GM23338 (cell line): ENCODE results near the gene G6PC2. TPM values are rescaled to one million over a fixed set of nuclear protein-coding genes. Genes with fewer than 3 reads are reported as not detected.

Source experiments
- ATAC-seq: fragments of 200-7000 bp; cut with Tn5 transposase; 3 replicates; pipeline ENCODE4 v1.9.1; 2020
- DNase-seq: peaks from one replicate; pipeline ENCODE4 v3.0.0-alpha.2; 2015; ENCODE audit warnings: low spot score
- H2AFZ ChIP-seq: fragments of 200-600 bp; sonication (generic); 2 replicates; pipeline ENCODE4 v1.8.0; 2016; ENCODE audit warnings: antibody characterized with exemption, mild to moderate bottlenecking, moderate library complexity
- H3F3A ChIP-seq: fragments of 200-600 bp; sonication (generic); replicated peaks from 2 replicates; pipeline ENCODE4 v1.8.0; 2017; ENCODE audit warnings: antibody characterized with exemption, mixed run types, low read depth
- H3K27ac ChIP-seq: fragments of 200-600 bp; sonication (generic); 2 replicates; pipeline ENCODE4 v1.6.1; 2016; ENCODE audit warnings: low read depth
- H3K27me3 ChIP-seq: fragments of 200-600 bp; sonication (generic); 2 replicates; pipeline ENCODE4 v1.8.0; 2016; ENCODE audit warnings: mild to moderate bottlenecking, mixed run types, moderate library complexity; ENCODE audit not compliant: insufficient read depth
- H3K36me3 ChIP-seq: fragments of 200-600 bp; sonication (generic); 2 replicates; pipeline ENCODE4 v1.8.0; 2016; ENCODE audit warnings: mild to moderate bottlenecking; ENCODE audit not compliant: insufficient read depth
- H3K4me1 ChIP-seq: fragments of 200-600 bp; sonication (generic); 2 replicates; pipeline ENCODE4 v1.8.0; 2016; ENCODE audit warnings: mild to moderate bottlenecking, moderate library complexity; ENCODE audit not compliant: insufficient read depth
- H3K4me2 ChIP-seq: fragments of 200-600 bp; sonication (generic); 2 replicates; pipeline ENCODE4 v1.7.1; 2017; ENCODE audit warnings: mixed run types
- H3K4me3 ChIP-seq: fragments of 200-600 bp; sonication (generic); 2 replicates; pipeline ENCODE4 v1.6.1; 2016; ENCODE audit warnings: mixed run types
- H3K79me2 ChIP-seq: fragments of 200-600 bp; sonication (generic); replicated peaks from 2 replicates; pipeline ENCODE4 v1.8.0; 2017; ENCODE audit warnings: mild to moderate bottlenecking; ENCODE audit not compliant: insufficient read depth
- H3K9me2 ChIP-seq: fragments of 200-600 bp; sonication (generic); 2 replicates; pipeline ENCODE4 v1.8.0; 2017; ENCODE audit not compliant: insufficient read depth
- H4K20me1 ChIP-seq: fragments of 200-600 bp; sonication (generic); replicated peaks from 2 replicates; pipeline ENCODE4 v1.8.0; 2017; ENCODE audit warnings: mild to moderate bottlenecking; ENCODE audit not compliant: insufficient read depth
- H3K27ac Mint-ChIP-seq: 2 replicates; pipeline ENCODE4 v1.8.0; 2020; ENCODE audit warnings: inconsistent platforms, mild to moderate bottlenecking, moderate library complexity, mixed read lengths
- H3K27me3 Mint-ChIP-seq: 3 replicates; pipeline ENCODE4 v1.8.0; 2022; ENCODE audit warnings: low read depth, mild to moderate bottlenecking, moderate library complexity, mixed read lengths, inconsistent platforms; ENCODE audit not compliant: insufficient read depth, poor library complexity
- H3K36me3 Mint-ChIP-seq: 3 replicates; pipeline ENCODE4 v1.8.0; 2021; ENCODE audit warnings: low read depth, mild to moderate bottlenecking, inconsistent platforms, moderate library complexity, mixed read lengths
- H3K4me1 Mint-ChIP-seq: 3 replicates; pipeline ENCODE4 v1.8.0; 2020; ENCODE audit warnings: mild to moderate bottlenecking, inconsistent platforms, mixed read lengths
- H3K4me3 Mint-ChIP-seq: 3 replicates; pipeline ENCODE4 v1.8.0; 2021; ENCODE audit warnings: moderate library complexity, mild to moderate bottlenecking, inconsistent platforms, mixed read lengths
- H3K9me3 Mint-ChIP-seq: 3 replicates; pipeline ENCODE4 v1.8.0; 2020; ENCODE audit warnings: moderate library complexity, mild to moderate bottlenecking, inconsistent platforms, mixed read lengths
- CREB1 ChIP-seq: fragments of 250-450 bp; sonication (Bioruptor Pico); IDR thresholded peaks from 2 replicates; pipeline ENCODE4 v1.5.0; 2020; ENCODE audit warnings: low read depth, mild to moderate bottlenecking, moderate library complexity
- ETS1 ChIP-seq: IDR thresholded peaks from 2 replicates; pipeline ENCODE4 v1.6.1; 2016; ENCODE audit warnings: antibody characterized with exemption
- EZH2 ChIP-seq: fragments of 200-600 bp; sonication (generic); IDR thresholded peaks from one replicate; pipeline ENCODE4 v1.8.0; 2017; ENCODE audit warnings: antibody characterized with exemption, mild to moderate bottlenecking, low read depth; ENCODE audit not compliant: unreplicated experiment
- EZH2phosphoT487 ChIP-seq: fragments of 200-600 bp; sonication (generic); IDR thresholded peaks from one replicate; pipeline ENCODE4 v1.8.1; 2018; ENCODE audit warnings: antibody characterized with exemption; ENCODE audit not compliant: unreplicated experiment
- JUNB ChIP-seq: IDR thresholded peaks from one replicate; pipeline ENCODE4 v1.6.1; 2016; ENCODE audit warnings: antibody characterized with exemption; ENCODE audit not compliant: unreplicated experiment
- NANOG ChIP-seq: IDR thresholded peaks from 2 replicates; pipeline ENCODE4 v1.6.1; 2016; ENCODE audit warnings: antibody characterized with exemption, borderline replicate concordance
- REST ChIP-seq: IDR thresholded peaks from one replicate; pipeline ENCODE4 v1.6.1; 2018; ENCODE audit warnings: antibody characterized with exemption; ENCODE audit not compliant: unreplicated experiment
- STAT1 ChIP-seq: IDR thresholded peaks from one replicate; pipeline ENCODE4 v1.6.1; 2016; ENCODE audit warnings: antibody characterized with exemption; ENCODE audit not compliant: unreplicated experiment
- ZNF114 ChIP-seq: fragments of 250-450 bp; sonication (Bioruptor Pico); IDR thresholded peaks from 2 replicates; pipeline ENCODE4 v1.5.0; 2020; ENCODE audit warnings: mild to moderate bottlenecking, moderate library complexity
- ZNF331 ChIP-seq: fragments of 250-450 bp; sonication (Bioruptor Pico); IDR thresholded peaks from 2 replicates; pipeline ENCODE4 v1.5.0; 2020; ENCODE audit warnings: low read depth, mild to moderate bottlenecking, moderate library complexity
- polyA plus RNA-seq: library from polyadenylated mRNA; unstranded; fragments of >200 nt; fragmentation: Nextera tagmentation; extraction: Ambion mirVana; gene quantifications from 2 replicates; pipeline ENCODE4 v1.2.1, GENCODE V29; 2016
- total RNA-seq: library from RNA; depleted of rRNA; stranded (reverse); fragments of >200 nt; shearing (Covaris generic); gene quantifications from 2 replicates; pipeline ENCODE4 v1.2.3, GENCODE V29; 2014
- TF ChIP-seq, protein P1 (sequence below): fragments of 250-450 bp; sonication (Bioruptor Pico); IDR thresholded peaks from 2 replicates; pipeline ENCODE4 v1.5.0; 2020; ENCODE audit warnings: mild to moderate bottlenecking, moderate library complexity
- TF ChIP-seq, protein P2 (sequence below), 2 experiments: fragments of 200-600 bp in 1 of 2; sonication (generic) in 1 of 2; conservative IDR thresholded peaks; 2 replicates each; pipeline versions ENCODE4 v1.5.1 to v1.6.1; 2016 to 2017; ENCODE audit warnings: antibody characterized with exemption in 2 of 2, low read depth in 2 of 2, mild to moderate bottlenecking in 2 of 2, moderate library complexity in 1 of 2

Gene G6PC2
- total and polyA plus RNA-seq, 2 experiments from 2014 or later = not detected

DNA sequence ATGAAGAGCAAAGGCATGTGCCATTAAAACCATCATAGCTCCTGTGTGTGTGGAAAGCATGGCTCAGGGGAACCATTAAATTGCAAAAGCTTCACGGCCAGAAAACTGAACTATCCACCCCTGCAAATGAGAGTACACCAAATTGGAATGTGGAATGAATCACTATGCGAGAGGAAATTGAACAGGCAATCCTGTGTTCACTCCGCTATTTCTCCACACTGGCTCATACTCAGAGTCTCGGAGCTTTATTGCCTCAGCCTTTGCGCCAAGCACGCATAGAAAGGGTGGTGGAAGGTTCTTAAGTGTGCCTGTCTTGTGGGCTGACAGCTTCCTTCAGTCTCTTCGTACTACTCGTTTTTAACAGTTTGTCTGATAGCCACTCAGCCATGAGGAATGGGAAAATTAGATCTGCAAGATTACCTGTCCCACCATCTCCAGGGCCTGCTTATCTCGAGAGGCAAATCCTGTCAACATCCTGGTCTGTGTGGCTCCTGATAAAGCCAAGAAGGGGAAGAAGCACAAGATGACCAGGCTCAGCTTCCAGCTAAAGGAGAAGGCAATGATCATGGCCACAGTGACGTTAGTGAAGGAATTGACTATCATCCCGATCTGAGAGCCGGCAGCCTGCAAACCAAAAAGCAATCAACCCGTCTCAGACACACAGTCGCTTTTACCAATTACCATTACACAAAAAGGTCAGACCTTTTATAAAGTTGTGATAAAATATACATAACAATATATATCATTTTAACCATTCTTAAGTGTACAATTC, 34.9 kb downstream of the G6PC2 start:
- Histone ChIP-seq H3K9me2 (no peaks in the 10 kb centered on the region), H4K20me1 (no peaks in the 10 kb centered on the region), H3K4me3 (no peak overlapping the region), H3K36me3 (no peaks in the 10 kb centered on the region), H3F3A (no peaks in the 10 kb centered on the region), H3K79me2 (no peaks in the 10 kb centered on the region), H3K4me1 (no peaks in the 10 kb centered on the region), H2AFZ (peak overlapping the region; percentile 49; the same call in 1 of the 2 replicates), H3K4me2 (no peak overlapping the region), H3K27ac (no peak overlapping the region), H3K27me3 (no peaks in the 10 kb centered on the region)
- H3K27ac Mint-ChIP-seq = no peak overlapping the region
- 0 out of 3 replicates have a peak, but pooled peaks cover 3% of the 10 kb centered on the region for H3K9me3 Mint-ChIP-seq
- no peak for DNase-seq
- no peaks in the 10 kb centered on the region for H3K36me3 Mint-ChIP-seq
- no peak for ATAC-seq
- no peaks in the 10 kb centered on the region for H3K4me1 Mint-ChIP-seq
- no peak overlapping the region for H3K4me3 Mint-ChIP-seq
- peaks cover 2% of the 10 kb centered on the region for H3K27me3 Mint-ChIP-seq
- TF ChIP-seq STAT1 = no peak
- TF ChIP-seq NANOG = no peak
- TF ChIP-seq ZNF114 (CRISPR knock-in tag) = no peak
- TF ChIP-seq, protein P1, sequence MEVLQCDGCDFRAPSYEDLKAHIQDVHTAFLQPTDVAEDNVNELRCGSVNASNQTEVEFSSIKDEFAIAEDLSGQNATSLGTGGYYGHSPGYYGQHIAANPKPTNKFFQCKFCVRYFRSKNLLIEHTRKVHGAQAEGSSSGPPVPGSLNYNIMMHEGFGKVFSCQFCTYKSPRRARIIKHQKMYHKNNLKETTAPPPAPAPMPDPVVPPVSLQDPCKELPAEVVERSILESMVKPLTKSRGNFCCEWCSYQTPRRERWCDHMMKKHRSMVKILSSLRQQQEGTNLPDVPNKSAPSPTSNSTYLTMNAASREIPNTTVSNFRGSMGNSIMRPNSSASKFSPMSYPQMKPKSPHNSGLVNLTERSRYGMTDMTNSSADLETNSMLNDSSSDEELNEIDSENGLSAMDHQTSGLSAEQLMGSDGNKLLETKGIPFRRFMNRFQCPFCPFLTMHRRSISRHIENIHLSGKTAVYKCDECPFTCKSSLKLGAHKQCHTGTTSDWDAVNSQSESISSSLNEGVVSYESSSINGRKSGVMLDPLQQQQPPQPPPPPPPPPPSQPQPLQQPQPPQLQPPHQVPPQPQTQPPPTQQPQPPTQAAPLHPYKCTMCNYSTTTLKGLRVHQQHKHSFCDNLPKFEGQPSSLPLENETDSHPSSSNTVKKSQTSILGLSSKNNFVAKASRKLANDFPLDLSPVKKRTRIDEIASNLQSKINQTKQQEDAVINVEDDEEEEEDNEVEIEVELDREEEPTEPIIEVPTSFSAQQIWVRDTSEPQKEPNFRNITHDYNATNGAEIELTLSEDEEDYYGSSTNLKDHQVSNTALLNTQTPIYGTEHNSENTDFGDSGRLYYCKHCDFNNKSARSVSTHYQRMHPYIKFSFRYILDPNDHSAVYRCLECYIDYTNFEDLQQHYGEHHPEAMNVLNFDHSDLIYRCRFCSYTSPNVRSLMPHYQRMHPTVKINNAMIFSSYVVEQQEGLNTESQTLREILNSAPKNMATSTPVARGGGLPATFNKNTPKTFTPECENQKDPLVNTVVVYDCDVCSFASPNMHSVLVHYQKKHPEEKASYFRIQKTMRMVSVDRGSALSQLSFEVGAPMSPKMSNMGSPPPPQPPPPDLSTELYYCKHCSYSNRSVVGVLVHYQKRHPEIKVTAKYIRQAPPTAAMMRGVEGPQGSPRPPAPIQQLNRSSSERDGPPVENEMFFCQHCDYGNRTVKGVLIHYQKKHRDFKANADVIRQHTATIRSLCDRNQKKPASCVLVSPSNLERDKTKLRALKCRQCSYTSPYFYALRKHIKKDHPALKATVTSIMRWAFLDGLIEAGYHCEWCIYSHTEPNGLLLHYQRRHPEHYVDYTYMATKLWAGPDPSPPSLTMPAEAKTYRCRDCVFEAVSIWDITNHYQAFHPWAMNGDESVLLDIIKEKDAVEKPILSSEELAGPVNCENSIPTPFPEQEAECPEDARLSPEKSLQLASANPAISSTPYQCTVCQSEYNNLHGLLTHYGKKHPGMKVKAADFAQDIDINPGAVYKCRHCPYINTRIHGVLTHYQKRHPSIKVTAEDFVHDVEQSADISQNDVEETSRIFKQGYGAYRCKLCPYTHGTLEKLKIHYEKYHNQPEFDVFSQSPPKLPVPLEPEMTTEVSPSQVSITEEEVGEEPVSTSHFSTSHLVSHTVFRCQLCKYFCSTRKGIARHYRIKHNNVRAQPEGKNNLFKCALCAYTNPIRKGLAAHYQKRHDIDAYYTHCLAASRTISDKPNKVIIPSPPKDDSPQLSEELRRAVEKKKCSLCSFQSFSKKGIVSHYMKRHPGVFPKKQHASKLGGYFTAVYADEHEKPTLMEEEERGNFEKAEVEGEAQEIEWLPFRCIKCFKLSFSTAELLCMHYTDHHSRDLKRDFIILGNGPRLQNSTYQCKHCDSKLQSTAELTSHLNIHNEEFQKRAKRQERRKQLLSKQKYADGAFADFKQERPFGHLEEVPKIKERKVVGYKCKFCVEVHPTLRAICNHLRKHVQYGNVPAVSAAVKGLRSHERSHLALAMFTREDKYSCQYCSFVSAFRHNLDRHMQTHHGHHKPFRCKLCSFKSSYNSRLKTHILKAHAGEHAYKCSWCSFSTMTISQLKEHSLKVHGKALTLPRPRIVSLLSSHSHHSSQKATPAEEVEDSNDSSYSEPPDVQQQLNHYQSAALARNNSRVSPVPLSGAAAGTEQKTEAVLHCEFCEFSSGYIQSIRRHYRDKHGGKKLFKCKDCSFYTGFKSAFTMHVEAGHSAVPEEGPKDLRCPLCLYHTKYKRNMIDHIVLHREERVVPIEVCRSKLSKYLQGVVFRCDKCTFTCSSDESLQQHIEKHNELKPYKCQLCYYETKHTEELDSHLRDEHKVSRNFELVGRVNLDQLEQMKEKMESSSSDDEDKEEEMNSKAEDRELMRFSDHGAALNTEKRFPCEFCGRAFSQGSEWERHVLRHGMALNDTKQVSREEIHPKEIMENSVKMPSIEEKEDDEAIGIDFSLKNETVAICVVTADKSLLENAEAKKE (CRISPR knock-in tag) = no peak
- TF ChIP-seq EZH2phosphoT487 = no peak
- TF ChIP-seq, protein P2, sequence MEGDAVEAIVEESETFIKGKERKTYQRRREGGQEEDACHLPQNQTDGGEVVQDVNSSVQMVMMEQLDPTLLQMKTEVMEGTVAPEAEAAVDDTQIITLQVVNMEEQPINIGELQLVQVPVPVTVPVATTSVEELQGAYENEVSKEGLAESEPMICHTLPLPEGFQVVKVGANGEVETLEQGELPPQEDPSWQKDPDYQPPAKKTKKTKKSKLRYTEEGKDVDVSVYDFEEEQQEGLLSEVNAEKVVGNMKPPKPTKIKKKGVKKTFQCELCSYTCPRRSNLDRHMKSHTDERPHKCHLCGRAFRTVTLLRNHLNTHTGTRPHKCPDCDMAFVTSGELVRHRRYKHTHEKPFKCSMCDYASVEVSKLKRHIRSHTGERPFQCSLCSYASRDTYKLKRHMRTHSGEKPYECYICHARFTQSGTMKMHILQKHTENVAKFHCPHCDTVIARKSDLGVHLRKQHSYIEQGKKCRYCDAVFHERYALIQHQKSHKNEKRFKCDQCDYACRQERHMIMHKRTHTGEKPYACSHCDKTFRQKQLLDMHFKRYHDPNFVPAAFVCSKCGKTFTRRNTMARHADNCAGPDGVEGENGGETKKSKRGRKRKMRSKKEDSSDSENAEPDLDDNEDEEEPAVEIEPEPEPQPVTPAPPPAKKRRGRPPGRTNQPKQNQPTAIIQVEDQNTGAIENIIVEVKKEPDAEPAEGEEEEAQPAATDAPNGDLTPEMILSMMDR (conservative IDR thresholded peaks at IDR 0.05; ENCODE audit: low read depth in 2 of 2) = no peak
- no peak for TF ChIP-seq ZNF331 (CRISPR knock-in tag)
- TF ChIP-seq CREB1 (CRISPR knock-in tag) = no peak
- TF ChIP-seq REST = no peak
- TF ChIP-seq JUNB = no peak
- no peak for TF ChIP-seq ETS1
- TF ChIP-seq EZH2 = no peak
